Measurements from ENCODE around the gene CEBPE. TPM values are rescaled to one million over a fixed set of nuclear protein-coding genes. Genes with fewer than 3 reads are reported as not detected.

Gene CEBPE
- total RNA-seq, 2 donors from 2014 or later, result not detected

DNA sequence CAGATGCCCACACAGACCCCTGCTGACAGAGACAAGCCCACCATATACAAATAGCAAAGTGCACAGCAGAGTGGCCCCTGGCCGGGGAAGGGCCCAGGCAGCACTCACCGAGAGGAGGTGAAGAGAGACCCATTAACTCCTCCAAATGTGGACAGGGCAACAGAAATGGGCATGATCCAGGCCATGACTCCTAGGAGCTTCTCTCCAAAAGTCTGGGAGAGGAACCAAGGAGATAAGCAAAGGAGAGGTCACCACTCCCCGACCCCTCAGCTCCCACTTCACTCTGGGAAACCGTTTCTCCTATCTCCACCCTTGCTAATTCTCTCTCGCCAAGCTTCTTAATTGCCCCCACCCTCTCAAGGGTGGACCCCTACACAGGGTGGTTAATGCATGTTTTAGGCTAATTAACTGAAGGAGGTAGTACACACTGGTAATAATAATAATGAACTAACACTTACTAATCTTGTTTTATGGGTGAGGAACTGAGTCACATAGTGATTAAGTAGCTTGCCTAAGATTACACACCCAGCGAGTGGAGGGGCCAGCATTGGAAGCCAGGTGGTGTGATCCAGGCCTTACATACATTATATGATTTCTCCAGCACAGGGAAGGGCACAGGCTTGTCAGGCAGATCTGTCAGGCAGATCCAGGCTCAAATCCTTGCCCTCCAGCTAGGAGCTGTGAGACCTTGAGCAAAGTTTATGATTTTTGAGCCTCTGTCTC is 18.9 kb upstream of the CEBPE start:
- H3K27ac ChIP-seq, result no peak overlapping the region
- H3K36me3 ChIP-seq, result peaks cover 30% of the 10 kb centered on the region

DNA sequence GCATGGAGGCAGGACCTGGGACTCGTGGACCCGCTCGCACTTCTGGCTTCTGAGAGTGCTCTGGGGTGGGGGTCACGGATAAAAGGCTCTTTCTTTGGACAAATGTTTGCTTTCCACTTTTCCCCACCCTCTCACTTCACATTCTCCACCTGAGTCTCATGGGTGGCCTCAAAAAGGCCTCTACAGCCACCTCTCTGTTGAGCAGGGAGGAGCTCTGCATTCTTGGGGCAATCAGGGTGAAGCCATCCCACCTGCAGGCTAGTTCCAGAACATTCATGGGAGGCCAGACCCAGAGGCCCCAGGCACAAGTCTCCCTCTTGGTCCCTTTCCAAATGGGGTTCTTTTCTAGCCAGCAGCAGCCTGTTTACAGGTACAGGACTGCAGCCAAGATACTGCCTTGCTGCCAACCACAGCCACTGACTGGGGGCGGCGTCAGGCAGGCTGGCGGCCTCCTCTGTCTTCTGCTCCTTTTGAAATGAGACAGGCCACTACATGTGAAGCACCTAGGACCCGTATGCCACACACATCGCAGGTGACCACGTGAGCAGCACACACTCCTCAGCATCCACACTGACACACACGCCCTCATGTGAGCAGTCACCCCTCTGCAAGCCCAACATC is 18.2 kb upstream of the CEBPE start:
- DNase-seq (ENCODE audit: low spot score) (no peak), ATAC-seq (ENCODE audit: insufficient number of reproducible peaks, low FRiP score, low read depth) (no peak)
- Histone ChIP-seq H3K36me3 (peaks cover 30% of the 10 kb centered on the region), H3K4me1 (ENCODE audit: control insufficient read depth in 1 of 2, low read depth in 2 of 2) (peaks cover 0 to 9% of the 10 kb centered on the region in 2 donors), H3K27ac (no peak overlapping the region), H3K9me3 (no peaks in the 10 kb centered on the region), H3K4me3 (no peak overlapping the region), H3K27me3 (replicated peaks; ENCODE audit: insufficient read depth) (no peaks in the 10 kb centered on the region)
- TF ChIP-seq, protein P1, sequence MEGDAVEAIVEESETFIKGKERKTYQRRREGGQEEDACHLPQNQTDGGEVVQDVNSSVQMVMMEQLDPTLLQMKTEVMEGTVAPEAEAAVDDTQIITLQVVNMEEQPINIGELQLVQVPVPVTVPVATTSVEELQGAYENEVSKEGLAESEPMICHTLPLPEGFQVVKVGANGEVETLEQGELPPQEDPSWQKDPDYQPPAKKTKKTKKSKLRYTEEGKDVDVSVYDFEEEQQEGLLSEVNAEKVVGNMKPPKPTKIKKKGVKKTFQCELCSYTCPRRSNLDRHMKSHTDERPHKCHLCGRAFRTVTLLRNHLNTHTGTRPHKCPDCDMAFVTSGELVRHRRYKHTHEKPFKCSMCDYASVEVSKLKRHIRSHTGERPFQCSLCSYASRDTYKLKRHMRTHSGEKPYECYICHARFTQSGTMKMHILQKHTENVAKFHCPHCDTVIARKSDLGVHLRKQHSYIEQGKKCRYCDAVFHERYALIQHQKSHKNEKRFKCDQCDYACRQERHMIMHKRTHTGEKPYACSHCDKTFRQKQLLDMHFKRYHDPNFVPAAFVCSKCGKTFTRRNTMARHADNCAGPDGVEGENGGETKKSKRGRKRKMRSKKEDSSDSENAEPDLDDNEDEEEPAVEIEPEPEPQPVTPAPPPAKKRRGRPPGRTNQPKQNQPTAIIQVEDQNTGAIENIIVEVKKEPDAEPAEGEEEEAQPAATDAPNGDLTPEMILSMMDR (IDR thresholded peaks at IDR 0.05), result no peak

More for the DNA sequence above, 18.9 kb upstream of the CEBPE start:
- Histone ChIP-seq H3K4me3 (no peak overlapping the region), H3K4me1 (ENCODE audit: control insufficient read depth in 1 of 2, low read depth in 2 of 2) (peaks cover 7 to 15% of the 10 kb centered on the region in 2 donors), H3K27me3 (replicated peaks; ENCODE audit: insufficient read depth) (no peaks in the 10 kb centered on the region), H3K9me3 (no peaks in the 10 kb centered on the region)
- TF ChIP-seq, protein P1 (IDR thresholded peaks at IDR 0.05), result no peak
- DNase-seq (ENCODE audit: low spot score), result no peak
- no peak for ATAC-seq (ENCODE audit: insufficient number of reproducible peaks, low FRiP score, low read depth)

DNA sequence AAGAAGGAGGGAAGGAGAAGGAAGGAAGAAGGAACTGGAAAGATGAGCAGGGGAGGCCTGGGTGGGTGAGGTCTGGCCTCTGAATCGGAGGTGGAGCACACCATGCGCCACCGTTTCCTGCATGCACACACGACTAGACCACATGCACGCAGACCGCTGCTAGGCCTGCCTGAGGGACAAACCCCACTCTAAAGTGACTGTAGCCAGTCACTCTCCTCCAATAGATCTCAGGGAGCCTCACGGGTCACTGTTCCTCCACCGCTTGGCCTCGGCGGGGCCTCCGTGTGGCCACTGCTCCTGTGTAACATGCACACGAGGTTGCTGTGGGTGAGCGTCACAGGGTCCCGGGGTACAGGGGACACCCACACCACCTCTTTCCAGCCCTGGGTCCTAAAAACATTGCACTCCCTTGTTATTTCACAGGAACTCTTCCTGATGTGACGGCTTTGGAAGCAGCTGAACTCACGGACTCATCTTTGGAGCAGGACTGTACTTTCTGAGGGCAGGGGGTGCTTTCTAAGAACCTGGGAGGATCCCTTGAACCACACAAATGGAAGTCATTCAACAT is 17.6 kb upstream of the CEBPE start:
- ATAC-seq (ENCODE audit: insufficient number of reproducible peaks, low FRiP score, low read depth), result no peak
- Histone ChIP-seq H3K36me3 (peaks cover 30% of the 10 kb centered on the region), H3K27ac (no peak overlapping the region)

DNA sequence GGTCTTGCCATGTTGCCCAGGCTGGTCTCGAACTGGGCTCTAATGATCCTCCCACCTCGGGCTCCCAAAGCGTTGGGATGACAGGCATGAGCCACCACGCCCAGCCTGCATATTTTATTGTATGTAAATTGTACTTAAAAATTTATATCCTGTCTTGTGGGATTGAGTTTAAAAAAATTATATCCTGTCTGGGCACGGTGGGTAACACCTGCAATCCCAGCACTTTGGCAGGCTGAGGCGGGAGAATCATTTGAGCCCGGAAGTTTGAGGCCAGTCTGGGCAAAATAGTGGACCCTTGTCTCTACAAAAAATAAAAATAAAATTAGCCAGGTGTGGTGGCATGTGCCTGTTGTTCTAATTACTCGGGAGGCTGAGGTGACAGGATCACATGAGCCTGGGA is 13.9 kb upstream of the CEBPE start:
- peaks cover 0 to 3% of the 10 kb centered on the region in 2 donors for H3K4me1 ChIP-seq (ENCODE audit: control insufficient read depth in 1 of 2, low read depth in 2 of 2)
- no peak for DNase-seq (ENCODE audit: low spot score)
- peaks cover 27% of the 10 kb centered on the region for H3K36me3 ChIP-seq
- no peaks in the 10 kb centered on the region for H3K9me3 ChIP-seq
- no peaks in the 10 kb centered on the region for H3K27me3 ChIP-seq (replicated peaks; ENCODE audit: insufficient read depth)
- H3K27ac ChIP-seq, result no peak overlapping the region
- TF ChIP-seq, protein P1 (IDR thresholded peaks at IDR 0.05), result no peak
- no peak for ATAC-seq (ENCODE audit: insufficient number of reproducible peaks, low FRiP score, low read depth)
- no peak overlapping the region for H3K4me3 ChIP-seq

More for the DNA sequence above, 17.6 kb upstream of the CEBPE start:
- no peak overlapping the region for H3K4me3 ChIP-seq
- no peak for DNase-seq (ENCODE audit: low spot score)
- no peaks in the 10 kb centered on the region for H3K27me3 ChIP-seq (replicated peaks; ENCODE audit: insufficient read depth)
- peaks cover 0 to 2% of the 10 kb centered on the region in 2 donors for H3K4me1 ChIP-seq (ENCODE audit: control insufficient read depth in 1 of 2, low read depth in 2 of 2)
- H3K9me3 ChIP-seq, result no peaks in the 10 kb centered on the region
- TF ChIP-seq, protein P1 (IDR thresholded peaks at IDR 0.05), result no peak

DNA sequence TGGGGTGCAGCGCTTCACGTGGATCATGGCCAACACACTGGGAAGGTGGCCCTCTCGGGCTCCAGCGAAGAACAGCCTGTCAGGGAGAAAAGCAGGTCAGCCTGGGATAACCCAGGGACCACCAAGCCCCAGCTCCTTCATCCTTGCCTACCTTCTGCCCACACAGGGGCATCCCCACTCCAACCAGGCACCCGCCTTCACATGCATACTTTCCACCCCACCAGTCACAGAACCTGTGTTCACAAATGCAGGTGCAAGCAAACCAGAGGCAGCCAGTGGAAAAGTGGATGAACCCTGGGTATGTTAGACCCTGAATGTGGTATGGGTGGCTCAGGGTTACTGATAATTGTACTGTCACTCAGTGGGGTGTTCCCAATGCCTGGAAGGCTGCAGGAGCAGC is 12.4 kb upstream of the CEBPE start:
- H3K27me3 ChIP-seq (replicated peaks; ENCODE audit: insufficient read depth), result no peaks in the 10 kb centered on the region
- H3K4me1 ChIP-seq (ENCODE audit: control insufficient read depth in 1 of 2, low read depth in 2 of 2), result peaks cover 0 to 5% of the 10 kb centered on the region in 2 donors
- H3K36me3 ChIP-seq, result peaks cover 18% of the 10 kb centered on the region
- H3K4me3 ChIP-seq, result no peak overlapping the region
- DNase-seq (ENCODE audit: low spot score), result no peak
- H3K27ac ChIP-seq, result no peak overlapping the region
- TF ChIP-seq, protein P1 (IDR thresholded peaks at IDR 0.05), result no peak
- ATAC-seq (ENCODE audit: insufficient number of reproducible peaks, low FRiP score, low read depth), result no peak
- no peaks in the 10 kb centered on the region for H3K9me3 ChIP-seq

All from thoracic aorta (tissue), 2 donors.